Effector memory CD8-positive, alpha-beta T cell (primary cell): Measurements from ENCODE around the gene KRT6A.
"Not testable (repeated sequence)": the region's sequence is repeated elsewhere in the genome, so short reads cannot be mapped to it uniquely, and the experiment has no call there.

ENCODE experiments used
- ATAC-seq: fragments of 150-1000 bp; cut with Tn5 transposase; replicated peaks from 2 replicates; pipeline ENCODE4 v1.10.0; 2021; ENCODE audit warnings: mild to moderate bottlenecking, moderate library complexity
- DNase-seq, 3 experiments: peaks; one replicate each; pipeline ENCODE4 v3.0.0; 2021
- H3K27ac Mint-ChIP-seq, 2 donors: one replicate each; pipeline ENCODE4 v1.8.0; 2022; ENCODE audit warnings: mild to moderate bottlenecking in 2 of 2, mixed read lengths in 2 of 2, moderate library complexity in 2 of 2
- H3K27me3 Mint-ChIP-seq, 2 donors: one replicate each; pipeline ENCODE4 v1.8.0; 2022; ENCODE audit warnings: mixed read lengths in 2 of 2
- H3K36me3 Mint-ChIP-seq: one replicate; pipeline ENCODE4 v1.8.0; 2022; ENCODE audit warnings: mild to moderate bottlenecking, moderate library complexity, mixed read lengths; ENCODE audit not compliant: insufficient read depth
- H3K4me1 Mint-ChIP-seq, 2 donors: one replicate each; pipeline ENCODE4 v1.8.0; 2022; ENCODE audit warnings: low read depth in 2 of 2, mixed read lengths in 2 of 2
- H3K4me3 Mint-ChIP-seq, 2 donors: one replicate each; pipeline ENCODE4 v1.8.0; 2022; ENCODE audit warnings: mild to moderate bottlenecking in 2 of 2, mixed read lengths in 2 of 2, moderate library complexity in 2 of 2
- H3K9me3 Mint-ChIP-seq, 2 donors: one replicate each; pipeline ENCODE4 v1.8.0; 2022; ENCODE audit warnings: mixed read lengths in 2 of 2

The KRT6A gene

GRCh38 chr12:52506858-52507715 is 14.0 kb upstream of the KRT6A start:
- peak in 1 of 3 experiments; percentile 12 for DNase-seq
- no peak overlapping the region for H3K4me3 Mint-ChIP-seq
- H3K36me3 Mint-ChIP-seq, result no peaks in the 10 kb centered on the region
- no peaks in the 10 kb centered on the region for H3K9me3 Mint-ChIP-seq
- peaks cover 19 to 53% of the 10 kb centered on the region in 2 donors for H3K27me3 Mint-ChIP-seq
- no peak overlapping the region for H3K27ac Mint-ChIP-seq
- H3K4me1 Mint-ChIP-seq, result peaks cover 3 to 8% of the 10 kb centered on the region in 2 donors
- ATAC-seq, result peak; percentile 69

GRCh38 chr12:52502877-52503276 is 9.8 kb upstream of the KRT6A start:
- Mint-ChIP-seq H3K9me3 (no peaks in the 10 kb centered on the region), H3K36me3 (no peaks in the 10 kb centered on the region), H3K4me1 (peaks cover 3 to 8% of the 10 kb centered on the region in 2 donors), H3K4me3 (no peak overlapping the region), H3K27ac (no peak overlapping the region), H3K27me3 (peaks cover 21 to 41% of the 10 kb centered on the region in 2 donors)
- DNase-seq (no peak), ATAC-seq (no peak)

GRCh38 chr12:52501490-52501889 is 8.4 kb upstream of the KRT6A start:
- ATAC-seq, result no peak
- H3K27ac Mint-ChIP-seq, result no peak overlapping the region
- H3K4me1 Mint-ChIP-seq, result no peaks in the 10 kb centered on the region
- H3K4me3 Mint-ChIP-seq, result no peak overlapping the region
- no peaks in the 10 kb centered on the region for H3K36me3 Mint-ChIP-seq
- H3K27me3 Mint-ChIP-seq, result peaks cover 14 to 41% of the 10 kb centered on the region in 2 donors
- no peak for DNase-seq
- no peaks in the 10 kb centered on the region for H3K9me3 Mint-ChIP-seq

- H3K4me3 Mint-ChIP-seq, DNase-seq, H3K9me3 Mint-ChIP-seq, H3K27ac Mint-ChIP-seq, H3K36me3 Mint-ChIP-seq, H3K4me1 Mint-ChIP-seq, ATAC-seq: not testable (repeated sequence)
- peaks cover 12 to 41% of the 10 kb centered on the region in 2 donors for H3K27me3 Mint-ChIP-seq
Measured at GRCh38 chr12:52500574-52500973, 7.5 kb upstream of the KRT6A start.

- Mint-ChIP-seq H3K36me3 (no peaks in the 10 kb centered on the region), H3K9me3 (no peaks in the 10 kb centered on the region), H3K4me3 (no peak overlapping the region), H3K4me1 (peaks cover 4 to 5% of the 10 kb centered on the region in 2 donors), H3K27me3 (peaks cover 12 to 46% of the 10 kb centered on the region in 2 donors), H3K27ac (no peak overlapping the region)
- ATAC-seq (no peak), DNase-seq (no peak)
Measured at GRCh38 chr12:52499806-52500560, 6.9 kb upstream of the KRT6A start.

- DNase-seq, result no peak
- H3K36me3 Mint-ChIP-seq, result no peaks in the 10 kb centered on the region
- no peak overlapping the region for H3K4me3 Mint-ChIP-seq
- H3K9me3 Mint-ChIP-seq, result no peaks in the 10 kb centered on the region
- H3K27me3 Mint-ChIP-seq, result peaks cover 12 to 56% of the 10 kb centered on the region in 2 donors
- no peak overlapping the region for H3K27ac Mint-ChIP-seq
- peaks cover 4 to 5% of the 10 kb centered on the region in 2 donors for H3K4me1 Mint-ChIP-seq
- no peak for ATAC-seq
Measured at GRCh38 chr12:52498946-52499345, 5.9 kb upstream of the KRT6A start.

GRCh38 chr12:52497975-52498374 is 4.9 kb upstream of the KRT6A start:
- no peak for DNase-seq
- Mint-ChIP-seq H3K4me3 (no peak overlapping the region), H3K4me1 (peaks cover 4 to 5% of the 10 kb centered on the region in 2 donors), H3K27ac (no peak overlapping the region), H3K9me3 (no peaks in the 10 kb centered on the region), H3K36me3 (no peaks in the 10 kb centered on the region), H3K27me3 (peaks cover 12 to 66% of the 10 kb centered on the region in 2 donors)
- no peak for ATAC-seq

GRCh38 chr12:52496590-52497071 is 3.6 kb upstream of the KRT6A start:
- ATAC-seq, result no peak
- Mint-ChIP-seq H3K27me3 (peaks cover 20 to 75% of the 10 kb centered on the region in 2 donors), H3K4me1 (peaks cover 4 to 5% of the 10 kb centered on the region in 2 donors), H3K36me3 (peaks cover under 1% of the 10 kb centered on the region), H3K27ac (no peak overlapping the region), H3K9me3 (no peaks in the 10 kb centered on the region), H3K4me3 (no peak overlapping the region)
- DNase-seq, result no peak

GRCh38 chr12:52496054-52496453 is 3.0 kb upstream of the KRT6A start:
- Mint-ChIP-seq H3K27me3 (peaks cover 25 to 79% of the 10 kb centered on the region in 2 donors), H3K36me3 (peaks cover 3% of the 10 kb centered on the region), H3K4me3 (no peak overlapping the region), H3K9me3 (no peaks in the 10 kb centered on the region), H3K27ac (no peak overlapping the region), H3K4me1 (peaks cover 4 to 5% of the 10 kb centered on the region in 2 donors)
- DNase-seq, result no peak
- ATAC-seq, result no peak

- H3K9me3 Mint-ChIP-seq, result no peaks in the 10 kb centered on the region
- peaks cover 28 to 85% of the 10 kb centered on the region in 2 donors for H3K27me3 Mint-ChIP-seq
- ATAC-seq, result no peak
- DNase-seq, result no peak
- H3K4me3 Mint-ChIP-seq, result no peak overlapping the region
- no peak overlapping the region for H3K27ac Mint-ChIP-seq
- peaks cover 4 to 5% of the 10 kb centered on the region in 2 donors for H3K4me1 Mint-ChIP-seq
- peaks cover 3% of the 10 kb centered on the region for H3K36me3 Mint-ChIP-seq
Measured at GRCh38 chr12:52495389-52495788, 2.3 kb upstream of the KRT6A start.

- H3K27ac Mint-ChIP-seq, result no peak overlapping the region
- ATAC-seq, result no peak
- H3K27me3 Mint-ChIP-seq, result peaks cover 28 to 93% of the 10 kb centered on the region in 2 donors
- no peak for DNase-seq
- peaks cover 4 to 5% of the 10 kb centered on the region in 2 donors for H3K4me1 Mint-ChIP-seq
- no peaks in the 10 kb centered on the region for H3K9me3 Mint-ChIP-seq
- H3K36me3 Mint-ChIP-seq, result peaks cover 3% of the 10 kb centered on the region
- no peak overlapping the region for H3K4me3 Mint-ChIP-seq
Measured at GRCh38 chr12:52494518-52494917, 1.5 kb upstream of the KRT6A start.

- no peak overlapping the region for H3K4me3 Mint-ChIP-seq
- H3K4me1 Mint-ChIP-seq, result peaks cover 4 to 5% of the 10 kb centered on the region in 2 donors
- ATAC-seq, result no peak
- H3K36me3 Mint-ChIP-seq, result peaks cover 3% of the 10 kb centered on the region
- H3K9me3 Mint-ChIP-seq, result no peaks in the 10 kb centered on the region
- no peak for DNase-seq
- no peak overlapping the region for H3K27ac Mint-ChIP-seq
- H3K27me3 Mint-ChIP-seq, result peaks cover 29 to 93% of the 10 kb centered on the region in 2 donors
Measured at GRCh38 chr12:52494100-52494499, 1.0 kb upstream of the KRT6A start.

GRCh38 chr12:52492405-52492804 is 652 bp downstream of the KRT6A start:
- H3K4me1 Mint-ChIP-seq, ATAC-seq, H3K36me3 Mint-ChIP-seq, DNase-seq, H3K9me3 Mint-ChIP-seq, H3K4me3 Mint-ChIP-seq, H3K27ac Mint-ChIP-seq: not testable (repeated sequence)
- H3K27me3 Mint-ChIP-seq, result peaks cover 30 to 90% of the 10 kb centered on the region in 2 donors
